AG09309 (cell line): ENCODE data around the gene CDYL2.

Experiments used
- DNase-seq: peaks from one replicate; pipeline ENCODE4 v3.0.0-alpha.2; 2010; ENCODE audit warnings: low read depth
- H3K4me3 ChIP-seq: 2 replicates; pipeline ENCODE4 v1.5.1; 2011; ENCODE audit warnings: mild to moderate bottlenecking, low read depth, low read length, moderate library complexity; ENCODE audit not compliant: control insufficient read depth
- CTCF ChIP-seq: IDR thresholded peaks from 2 replicates; pipeline ENCODE4 v1.5.1; 2011; ENCODE audit warnings: mild to moderate bottlenecking, low read depth, low read length, inconsistent platforms; ENCODE audit not compliant: insufficient read depth, control insufficient read depth; ENCODE audit errors: missing control alignments

The CDYL2 gene

GRCh38 chr16:80663078-80663477 lies 141.3 kb downstream of the CDYL2 start:
- no peak for TF ChIP-seq CTCF
- no peak overlapping the region for H3K4me3 ChIP-seq
- DNase-seq = no peak

GRCh38 chr16:80659865-80660264 lies 144.5 kb downstream of the CDYL2 start:
- TF ChIP-seq CTCF = no peak

GRCh38 chr16:80656711-80657150 lies 147.7 kb downstream of the CDYL2 start:
- no peak overlapping the region for H3K4me3 ChIP-seq
- no peak for DNase-seq
- TF ChIP-seq CTCF = no peak

More at GRCh38 chr16:80659865-80660264, 144.5 kb downstream of the CDYL2 start:
- H3K4me3 ChIP-seq = no peak overlapping the region
- no peak for DNase-seq

- H3K4me3 ChIP-seq = no peak overlapping the region
- DNase-seq = no peak
- TF ChIP-seq CTCF = no peak
These were observed 148.2 kb downstream of the CDYL2 start for GRCh38 chr16:80656161-80656560.

GRCh38 chr16:80655751-80656150 lies 148.6 kb downstream of the CDYL2 start:
- no peak for TF ChIP-seq CTCF
- no peak overlapping the region for H3K4me3 ChIP-seq
- DNase-seq = no peak

- no peak overlapping the region for H3K4me3 ChIP-seq
- no peak for DNase-seq
- no peak for TF ChIP-seq CTCF
These were observed 150.1 kb downstream of the CDYL2 start for GRCh38 chr16:80654094-80654862.
